Left lung (tissue), 10 donors: Measurements from ENCODE around the gene PRCC. TPM values are rescaled to one million over a fixed set of nuclear protein-coding genes. Genes with fewer than 3 reads are reported as not detected.

Experiments
- ATAC-seq: fragments of 200-7000 bp; cut with Tn5 transposase; one replicate; pipeline ENCODE4 v1.9.1; 2020; ENCODE audit warnings: moderate library complexity
- DNase-seq, 4 donors: peaks; one replicate each; pipeline ENCODE4 v3.0.0-alpha.2; 2013 to 2020
- H3K27ac ChIP-seq, 2 donors: fragments of 200-600 bp; sonication (generic) in 1 of 2; one replicate each; pipeline versions ENCODE4 v1.5.0 to v1.8.0; 2020 to 2021
- H3K27me3 ChIP-seq, 2 donors: fragments of 200-600 bp; sonication (generic) in 1 of 2; one replicate each; pipeline versions ENCODE4 v1.5.0 to v1.8.0; 2020 to 2021
- H3K36me3 ChIP-seq, 2 donors: fragments of 200-600 bp; sonication (generic) in 1 of 2; one replicate each; pipeline versions ENCODE4 v1.5.0 to v1.8.0; 2020 to 2021
- H3K4me1 ChIP-seq, 2 donors: fragments of 200-600 bp; one replicate each; pipeline ENCODE4 v1.8.0; 2021
- H3K4me3 ChIP-seq, 2 donors: fragments of 200-600 bp; sonication (generic) in 1 of 2; one replicate each; pipeline versions ENCODE4 v1.5.0 to v1.8.0; 2020 to 2021; ENCODE audit warnings: mild to moderate bottlenecking in 1 of 2
- H3K9me3 ChIP-seq, 2 donors: fragments of 200-600 bp; sonication (generic) in 1 of 2; one replicate each; pipeline versions ENCODE4 v1.5.0 to v1.8.0; 2020 to 2021
- intact Hi-C, 2 donors: fragments of 100-400 bp; cut with DNase I; formaldehyde crosslinking; loops; one replicate each; pipeline versions ENCODE4 v1.11.2 to v1.14.2; 2022
- polyA plus RNA-seq, 6 donors: library from polyadenylated mRNA; unstranded; fragments of 120-200 nt; gene quantifications; one replicate each; pipeline ENCODE4 v1.2.1, GENCODE V29; 2013; ENCODE audit not compliant: insufficient read length in 6 of 6
- total RNA-seq, 2 donors: library from RNA; stranded (reverse); fragmentation: NEBNext Ultra II Directional; extraction: Animal tissue kit (Norgen Biotek cat#: 25700); gene quantifications; one replicate each; pipeline ENCODE4 v1.2.1, GENCODE V29; 2021
- TF ChIP-seq, protein P1 (sequence below), 2 donors: fragments of 200-600 bp; sonication (generic) in 1 of 2; IDR thresholded peaks; one replicate each; pipeline versions ENCODE4 v1.5.0 to v1.8.0; 2021; ENCODE audit warnings: antibody characterized with exemption in 2 of 2
- donor health status: DM: no; HTN: yes; CAD: no.
- donor health status: DM: no; HTN: no; CAD: no.

The PRCC gene
- total and polyA plus RNA-seq, 8 donors = 40.7 to 106 (median 96.3) TPM

DNA sequence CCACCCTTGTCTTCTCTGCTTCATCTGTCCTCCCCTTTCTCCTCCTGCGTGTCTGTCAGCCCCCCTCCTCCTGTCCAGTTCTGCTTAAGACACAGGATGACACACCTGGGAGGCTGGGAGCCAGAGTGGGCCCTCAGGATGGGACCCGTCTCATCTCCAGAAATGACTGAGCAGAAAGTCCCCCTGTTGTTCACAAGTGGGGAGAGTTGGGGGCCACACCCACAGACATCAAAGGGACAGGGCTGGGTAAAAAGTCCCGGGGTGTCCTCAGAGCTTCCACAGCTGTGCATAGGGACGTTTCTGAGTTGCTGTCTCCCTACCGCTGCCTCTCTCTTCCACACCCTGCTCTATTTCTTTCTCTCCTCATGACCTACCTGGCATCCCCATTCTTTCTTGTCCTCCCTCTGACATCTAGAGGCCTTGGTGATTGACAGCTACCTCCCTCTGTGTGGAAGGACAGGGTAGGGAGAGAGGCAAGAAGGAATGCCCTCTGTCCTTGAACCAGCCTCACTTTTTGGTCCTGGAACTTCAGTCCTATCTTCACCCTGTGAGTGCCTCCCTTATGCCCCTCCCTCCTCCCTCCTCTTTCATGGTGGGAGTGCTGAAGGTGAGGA, 68.8 kb downstream of the PRCC start:
- no peak overlapping the region for H3K27ac ChIP-seq
- no peaks in the 10 kb centered on the region for H3K9me3 ChIP-seq
- no peak overlapping the region for H3K4me3 ChIP-seq
- no peak for ATAC-seq
- TF ChIP-seq, protein P1, sequence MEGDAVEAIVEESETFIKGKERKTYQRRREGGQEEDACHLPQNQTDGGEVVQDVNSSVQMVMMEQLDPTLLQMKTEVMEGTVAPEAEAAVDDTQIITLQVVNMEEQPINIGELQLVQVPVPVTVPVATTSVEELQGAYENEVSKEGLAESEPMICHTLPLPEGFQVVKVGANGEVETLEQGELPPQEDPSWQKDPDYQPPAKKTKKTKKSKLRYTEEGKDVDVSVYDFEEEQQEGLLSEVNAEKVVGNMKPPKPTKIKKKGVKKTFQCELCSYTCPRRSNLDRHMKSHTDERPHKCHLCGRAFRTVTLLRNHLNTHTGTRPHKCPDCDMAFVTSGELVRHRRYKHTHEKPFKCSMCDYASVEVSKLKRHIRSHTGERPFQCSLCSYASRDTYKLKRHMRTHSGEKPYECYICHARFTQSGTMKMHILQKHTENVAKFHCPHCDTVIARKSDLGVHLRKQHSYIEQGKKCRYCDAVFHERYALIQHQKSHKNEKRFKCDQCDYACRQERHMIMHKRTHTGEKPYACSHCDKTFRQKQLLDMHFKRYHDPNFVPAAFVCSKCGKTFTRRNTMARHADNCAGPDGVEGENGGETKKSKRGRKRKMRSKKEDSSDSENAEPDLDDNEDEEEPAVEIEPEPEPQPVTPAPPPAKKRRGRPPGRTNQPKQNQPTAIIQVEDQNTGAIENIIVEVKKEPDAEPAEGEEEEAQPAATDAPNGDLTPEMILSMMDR (IDR thresholded peaks at IDR 0.05) = no peak
- no peaks in the 10 kb centered on the region for H3K4me1 ChIP-seq
- H3K36me3 ChIP-seq = no peaks in the 10 kb centered on the region
- no peak for DNase-seq
- intact Hi-C loops = no loop called here
- peaks cover 5 to 82% of the 10 kb centered on the region in 2 donors for H3K27me3 ChIP-seq

DNA sequence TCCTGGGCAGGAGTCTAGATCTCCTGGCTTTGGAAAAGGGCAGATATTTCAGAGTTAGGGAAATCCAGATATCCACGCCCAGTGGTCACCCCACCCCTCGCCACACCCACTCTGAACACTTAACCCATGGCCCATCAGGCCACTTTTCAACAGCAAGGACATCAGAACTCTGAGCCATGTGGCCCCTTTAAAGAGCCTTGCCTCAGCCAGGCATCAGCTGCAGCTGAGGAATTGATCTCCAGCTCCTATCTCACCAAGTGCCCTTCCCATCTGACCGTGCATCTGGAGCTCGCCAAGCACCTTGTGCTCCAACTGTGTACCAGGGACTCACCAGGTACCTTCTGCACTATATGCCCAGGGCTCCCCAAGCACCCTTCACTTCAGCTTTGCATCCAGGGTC, 69.6 kb downstream of the PRCC start:
- DNase-seq (no peak), ATAC-seq (no peak)
- Histone ChIP-seq H3K9me3 (no peaks in the 10 kb centered on the region), H3K4me1 (no peaks in the 10 kb centered on the region), H3K27me3 (peaks cover 5 to 89% of the 10 kb centered on the region in 2 donors), H3K27ac (no peak overlapping the region), H3K36me3 (no peaks in the 10 kb centered on the region), H3K4me3 (no peak overlapping the region)
- TF ChIP-seq, protein P1 (IDR thresholded peaks at IDR 0.05) = no peak
- intact Hi-C loops = no loop called here

DNA sequence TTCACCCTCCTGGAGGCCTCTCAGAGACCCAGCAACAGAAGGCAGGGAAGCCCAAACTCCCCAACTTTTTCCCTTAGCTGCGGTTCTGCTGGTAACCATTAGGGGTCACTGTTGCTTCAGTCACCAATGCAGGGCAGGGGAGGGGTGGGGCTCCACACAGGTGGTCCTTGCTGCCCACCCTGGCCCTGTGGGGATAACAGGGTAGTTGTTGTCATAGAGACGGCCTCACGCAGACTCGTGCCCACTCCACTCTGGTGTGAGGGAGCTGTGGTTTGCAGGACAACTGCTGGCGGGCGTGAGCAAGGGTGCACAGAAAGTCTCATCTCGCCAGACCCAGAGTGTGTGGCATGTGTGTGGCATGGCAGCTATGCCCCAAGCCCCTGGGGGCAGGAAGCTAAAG, 71.6 kb downstream of the PRCC start:
- Histone ChIP-seq H3K9me3 (no peaks in the 10 kb centered on the region), H3K4me3 (no peak overlapping the region), H3K27me3 (peaks cover 10 to 92% of the 10 kb centered on the region in 2 donors), H3K4me1 (no peaks in the 10 kb centered on the region), H3K36me3 (no peaks in the 10 kb centered on the region), H3K27ac (no peak overlapping the region)
- intact Hi-C loops = no loop called here
- TF ChIP-seq, protein P1 (IDR thresholded peaks at IDR 0.05) = peak; percentile 69 to 84
- DNase-seq = peak in 1 of 4 donors; percentile 41
- peak; percentile 78 for ATAC-seq

DNA sequence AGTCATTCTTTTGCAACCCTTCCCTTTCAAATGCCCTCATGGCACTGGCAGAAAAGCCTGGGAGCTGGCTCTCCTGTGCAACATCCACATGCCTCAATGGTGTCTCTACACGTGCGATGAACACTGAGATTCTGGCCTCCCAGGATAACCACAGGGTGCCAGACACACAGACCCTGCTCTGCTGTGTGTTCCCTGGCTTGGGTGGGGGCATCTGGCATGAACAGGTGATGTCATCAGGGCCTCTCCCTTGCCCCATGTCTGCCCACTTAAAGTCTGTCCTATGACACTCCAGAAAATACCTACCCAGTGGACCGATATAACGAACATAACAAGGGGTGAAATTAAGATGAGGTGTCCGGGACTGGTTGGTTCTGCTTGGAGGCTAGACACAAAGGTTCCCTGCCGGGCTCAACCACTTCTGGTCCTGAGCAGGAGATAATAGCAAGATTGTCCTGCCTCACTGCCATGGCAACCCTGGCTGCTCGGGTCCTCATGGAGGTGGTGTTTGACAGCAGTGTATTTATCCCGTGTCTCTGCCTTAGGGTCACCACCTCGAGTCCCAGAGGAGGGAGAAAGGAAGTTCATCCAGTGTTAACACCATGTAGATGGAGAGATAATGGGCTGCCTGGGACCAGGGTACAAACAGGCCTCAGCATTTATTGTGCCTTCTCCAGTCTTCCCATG, 72.2 kb downstream of the PRCC start:
- no peak overlapping the region for H3K27ac ChIP-seq
- H3K36me3 ChIP-seq = no peaks in the 10 kb centered on the region
- ATAC-seq (no peak), DNase-seq (no peak)
- TF ChIP-seq, protein P1 (IDR thresholded peaks at IDR 0.05) = no peak
- no peaks in the 10 kb centered on the region for H3K9me3 ChIP-seq
- H3K27me3 ChIP-seq = peaks cover 16 to 93% of the 10 kb centered on the region in 2 donors
- intact Hi-C loops = no loop called here
- H3K4me3 ChIP-seq = no peak overlapping the region
- H3K4me1 ChIP-seq = no peaks in the 10 kb centered on the region

DNA sequence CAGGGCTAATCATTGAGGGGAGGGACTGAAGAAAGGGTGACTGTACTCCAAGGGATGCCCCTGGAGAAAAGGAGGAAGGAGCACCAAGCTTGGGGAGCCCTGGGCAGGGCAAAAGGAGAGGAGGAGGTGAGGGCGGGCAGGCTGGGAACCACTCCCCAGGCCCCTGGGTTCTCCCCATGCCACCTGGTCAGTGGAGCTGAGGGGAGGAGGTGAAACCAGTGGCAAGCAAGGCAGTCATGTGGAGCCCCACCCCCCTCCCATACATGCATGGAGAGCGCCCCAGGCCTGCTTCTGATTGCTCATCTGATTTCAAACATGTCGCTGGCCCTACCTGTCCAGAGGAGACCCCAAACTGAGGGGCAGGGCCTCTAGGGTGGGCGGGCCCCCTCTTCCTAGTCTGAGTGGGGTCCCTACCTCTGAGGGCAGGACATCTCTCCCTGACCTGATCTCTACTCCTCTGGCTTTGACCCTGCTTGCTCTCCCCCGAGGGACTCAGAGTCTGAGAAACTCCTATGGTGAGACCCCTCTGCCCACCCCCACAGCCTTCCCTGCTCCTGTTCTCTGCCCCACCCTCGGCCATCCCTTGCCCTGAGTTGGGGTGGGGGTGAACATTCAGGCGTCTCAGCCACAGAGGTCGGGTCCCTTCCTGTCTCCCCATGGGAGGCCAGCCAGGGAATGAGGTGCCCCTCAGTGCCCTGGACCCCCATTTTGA, 73.0 kb downstream of the PRCC start:
- Histone ChIP-seq H3K9me3 (no peaks in the 10 kb centered on the region), H3K4me3 (no peak overlapping the region), H3K27ac (no peak overlapping the region), H3K36me3 (no peaks in the 10 kb centered on the region), H3K27me3 (peaks cover 24 to 94% of the 10 kb centered on the region in 2 donors), H3K4me1 (peaks cover 0 to 6% of the 10 kb centered on the region in 2 donors)
- TF ChIP-seq, protein P1 (IDR thresholded peaks at IDR 0.05) = no peak
- intact Hi-C loops = no loop called here
- DNase-seq = peak in 1 of 4 donors; percentile 61
- ATAC-seq = no peak
